KBM-7 (cell line): ENCODE data around the gene CDYL.
"Not testable (repeated sequence)": the region's sequence is repeated elsewhere in the genome, so short reads cannot be mapped to it uniquely, and the experiment has no call there.

Source experiments
- DNase-seq: peaks from one replicate; pipeline ENCODE4 v3.0.0-alpha.2; 2015
- in situ Hi-C: fragments of 300-500 bp; cut with MboI; formaldehyde crosslinking; loops from 2 replicates; pipeline ENCODE4 v1.14.3; 2020; ENCODE audit warnings: low sequenced_read_pairs, low pct_unique_long_range_greater_than_20kb, mixed read lengths

The CDYL gene

GRCh38 chr6:5004373-5005037 is 228.3 kb downstream of the CDYL start:
- no peak for DNase-seq
- in situ Hi-C loops: no loop called here

- in situ Hi-C loops, DNase-seq: not testable (repeated sequence)
Observed at GRCh38 chr6:5005038-5005433, 228.8 kb downstream of the CDYL start.
